ENCODE data around the gene BAZ2A.

BAZ2A gene

GRCh38 chr12:56635806-56636674 is 5.9 kb upstream of the BAZ2A start:
- peak; percentile 69 to 89 (median 78) for DNase-seq (ENCODE audit: low read depth in 3 of 3)

GRCh38 chr12:56634837-56635791 is 5.0 kb upstream of the BAZ2A start:
- DNase-seq (ENCODE audit: low read depth in 3 of 3), result peak in 1 of 3 experiments; percentile 61

GRCh38 chr12:56634242-56634836 is 4.2 kb upstream of the BAZ2A start:
- DNase-seq (ENCODE audit: low read depth in 3 of 3), result peak in 1 of 3 experiments; percentile 32

- DNase-seq (ENCODE audit: low read depth in 3 of 3), result no peak
These were observed 3.5 kb upstream of the BAZ2A start for GRCh38 chr12:56633468-56634241.

GRCh38 chr12:56632701-56633467 is 2.8 kb upstream of the BAZ2A start:
- DNase-seq (ENCODE audit: low read depth in 3 of 3), result no peak

GRCh38 chr12:56631790-56632700 is 1.9 kb upstream of the BAZ2A start:
- peak in 2 of 3 experiments; percentile 37 to 61 for DNase-seq (ENCODE audit: low read depth in 3 of 3)

- peak in 2 of 3 experiments; percentile 16 to 40 for DNase-seq (ENCODE audit: low read depth in 3 of 3)
These were observed 507 bp downstream of the BAZ2A start for GRCh38 chr12:56629459-56630179.

GRCh38 chr12:56628671-56629458 is 1.3 kb downstream of the BAZ2A start:
- peak in 2 of 3 experiments; percentile 18 to 54 for DNase-seq (ENCODE audit: low read depth in 3 of 3)

- DNase-seq (ENCODE audit: low read depth in 3 of 3), result no peak
These were observed 3.4 kb downstream of the BAZ2A start for GRCh38 chr12:56626701-56627100.

GRCh38 chr12:56622535-56622934 is 7.6 kb downstream of the BAZ2A start:
- no peak for DNase-seq (ENCODE audit: low read depth in 3 of 3)

GRCh38 chr12:56616925-56617324 is 13.2 kb downstream of the BAZ2A start:
- no peak for DNase-seq (ENCODE audit: low read depth in 3 of 3)

GRCh38 chr12:56616244-56616643 is 13.9 kb downstream of the BAZ2A start:
- DNase-seq (ENCODE audit: low read depth in 3 of 3), result no peak

GRCh38 chr12:56614627-56615026 is 15.5 kb downstream of the BAZ2A start:
- DNase-seq (ENCODE audit: low read depth in 3 of 3), result no peak

- DNase-seq (ENCODE audit: low read depth in 3 of 3), result no peak
These were observed 25.8 kb downstream of the BAZ2A start for GRCh38 chr12:56604355-56604754.

- DNase-seq (ENCODE audit: low read depth in 3 of 3), result no peak
These were observed 27.9 kb downstream of the BAZ2A start for GRCh38 chr12:56602239-56602638.

GRCh38 chr12:56601503-56601902 is 28.6 kb downstream of the BAZ2A start:
- peak in 1 of 3 experiments; percentile 18 for DNase-seq (ENCODE audit: low read depth in 3 of 3)

- DNase-seq (ENCODE audit: low read depth in 3 of 3), result no peak
These were observed 29.4 kb downstream of the BAZ2A start for GRCh38 chr12:56600753-56601152.

- DNase-seq (ENCODE audit: low read depth in 3 of 3), result no peak
These were observed 30.3 kb downstream of the BAZ2A start for GRCh38 chr12:56599797-56600196.

All from stimulated activated CD4-positive, alpha-beta T cell treated with anti-CD3 and anti-CD28 coated beads, TNF-alpha, amount 100 ng/mL, for 24 hours (primary cell).